GM23248 (cell line): ENCODE measurements around the gene GALNT18.

ENCODE experiments used
- EZH2 ChIP-seq: fragments of 200-600 bp; sonication (generic); IDR thresholded peaks from 2 replicates; pipeline ENCODE4 v1.6.1; 2018; ENCODE audit warnings: antibody characterized with exemption, mild to moderate bottlenecking; ENCODE audit not compliant: insufficient read depth, poor library complexity, severe bottlenecking
- EZH2phosphoT487 ChIP-seq: fragments of 200-600 bp; sonication (generic); IDR thresholded peaks from 2 replicates; pipeline ENCODE4 v1.6.1; 2018; ENCODE audit warnings: antibody characterized with exemption, moderate library complexity, mild to moderate bottlenecking, low read depth; ENCODE audit not compliant: insufficient read depth

GRCh38 chr11:11289669-11290068 is 332.1 kb downstream of the GALNT18 start:
- TF ChIP-seq EZH2 (no peak), EZH2phosphoT487 (no peak)
